ENCODE results near the gene IFI27L1.
A peak's percentile ranks its signal among the peaks of the same experiment; 100 is the strongest.

DNA sequence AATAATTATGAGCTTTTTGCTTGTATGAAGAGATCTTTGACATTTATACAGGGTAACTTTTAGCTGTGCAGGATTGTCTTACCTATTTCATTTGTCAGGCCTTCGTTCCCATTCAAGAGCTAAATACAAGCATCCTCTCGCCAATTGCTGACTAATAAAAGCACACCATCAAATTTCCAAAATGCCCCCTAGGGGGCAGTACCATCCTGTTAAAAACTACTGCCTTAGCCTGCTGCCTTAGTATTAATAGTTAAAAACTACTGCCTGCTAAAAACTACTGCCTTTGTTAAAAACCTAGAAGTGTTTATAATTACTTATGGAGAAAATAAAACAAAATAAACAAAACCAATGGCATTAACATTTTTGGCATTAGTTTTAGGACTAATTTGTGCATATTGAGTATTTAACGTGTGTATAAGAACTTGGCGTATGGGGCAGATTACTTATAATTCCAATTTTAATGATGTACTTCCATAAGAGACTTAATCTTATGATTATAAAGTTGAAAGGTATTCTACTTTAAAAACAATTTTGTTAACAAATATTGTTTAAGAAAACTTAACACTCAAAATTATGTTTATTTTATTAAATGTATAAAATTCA is 51.3 kb downstream of the IFI27L1 start:
- TF ChIP-seq CTCF (conservative IDR thresholded peaks at IDR 0.05; ENCODE audit: low read depth in 2 of 2) (peak; percentile 70 to 99), POLR2AphosphoS5 (IDR thresholded peaks at IDR 0.05; ENCODE audit: low read depth) (no peak), REST (IDR thresholded peaks at IDR 0.05; ENCODE audit: unreplicated experiment) (no peak), EZH2 (IDR thresholded peaks at IDR 0.05; ENCODE audit: low read depth, unreplicated experiment) (no peak)

Measured in GM23338 (cell line).